GM13976 (cell line): Measurements from ENCODE around the gene TLE6.

Source experiments
- DNase-seq: peaks from one replicate; pipeline ENCODE4 v3.0.0; 2012; ENCODE audit warnings: low spot score
- in situ Hi-C: fragments of 300-500 bp; cut with MboI; formaldehyde crosslinking; loops from one replicate; pipeline ENCODE4 v1.12.0; 2022; ENCODE audit warnings: low sequenced_read_pairs, mixed read lengths, inconsistent platforms; ENCODE audit not compliant: unreplicated experiment
- TF ChIP-seq, protein P1 (sequence below): IDR thresholded peaks from 2 replicates; pipeline ENCODE4 v1.5.1; 2012; ENCODE audit warnings: borderline replicate concordance, mild to moderate bottlenecking; ENCODE audit not compliant: insufficient read depth; ENCODE audit errors: extremely low read depth, missing control alignments, control extremely low read depth

The TLE6 gene

DNA sequence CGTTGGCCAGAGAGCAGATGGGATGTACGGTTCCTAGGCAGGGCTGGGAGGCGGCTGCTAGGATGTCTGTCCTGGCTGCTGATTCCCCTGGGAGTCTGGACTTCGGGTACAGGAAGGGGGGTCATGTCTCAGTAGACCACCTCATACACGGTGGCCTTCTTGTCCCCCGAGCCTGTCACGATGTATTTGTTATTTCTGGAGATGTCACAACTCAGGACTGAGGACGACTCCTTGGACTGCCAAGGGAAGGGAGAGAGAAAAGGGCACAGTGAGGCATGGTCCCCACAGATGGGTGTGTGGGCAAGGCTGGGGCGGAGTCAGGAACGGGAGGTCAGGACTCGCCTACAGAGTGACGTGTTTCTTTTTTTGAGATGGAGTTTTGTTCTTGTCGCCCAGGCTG, 20.4 kb downstream of the TLE6 start:
- no peak for DNase-seq
- TF ChIP-seq, protein P1, sequence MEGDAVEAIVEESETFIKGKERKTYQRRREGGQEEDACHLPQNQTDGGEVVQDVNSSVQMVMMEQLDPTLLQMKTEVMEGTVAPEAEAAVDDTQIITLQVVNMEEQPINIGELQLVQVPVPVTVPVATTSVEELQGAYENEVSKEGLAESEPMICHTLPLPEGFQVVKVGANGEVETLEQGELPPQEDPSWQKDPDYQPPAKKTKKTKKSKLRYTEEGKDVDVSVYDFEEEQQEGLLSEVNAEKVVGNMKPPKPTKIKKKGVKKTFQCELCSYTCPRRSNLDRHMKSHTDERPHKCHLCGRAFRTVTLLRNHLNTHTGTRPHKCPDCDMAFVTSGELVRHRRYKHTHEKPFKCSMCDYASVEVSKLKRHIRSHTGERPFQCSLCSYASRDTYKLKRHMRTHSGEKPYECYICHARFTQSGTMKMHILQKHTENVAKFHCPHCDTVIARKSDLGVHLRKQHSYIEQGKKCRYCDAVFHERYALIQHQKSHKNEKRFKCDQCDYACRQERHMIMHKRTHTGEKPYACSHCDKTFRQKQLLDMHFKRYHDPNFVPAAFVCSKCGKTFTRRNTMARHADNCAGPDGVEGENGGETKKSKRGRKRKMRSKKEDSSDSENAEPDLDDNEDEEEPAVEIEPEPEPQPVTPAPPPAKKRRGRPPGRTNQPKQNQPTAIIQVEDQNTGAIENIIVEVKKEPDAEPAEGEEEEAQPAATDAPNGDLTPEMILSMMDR, result no peak
- in situ Hi-C loops, result no loop called here

DNA sequence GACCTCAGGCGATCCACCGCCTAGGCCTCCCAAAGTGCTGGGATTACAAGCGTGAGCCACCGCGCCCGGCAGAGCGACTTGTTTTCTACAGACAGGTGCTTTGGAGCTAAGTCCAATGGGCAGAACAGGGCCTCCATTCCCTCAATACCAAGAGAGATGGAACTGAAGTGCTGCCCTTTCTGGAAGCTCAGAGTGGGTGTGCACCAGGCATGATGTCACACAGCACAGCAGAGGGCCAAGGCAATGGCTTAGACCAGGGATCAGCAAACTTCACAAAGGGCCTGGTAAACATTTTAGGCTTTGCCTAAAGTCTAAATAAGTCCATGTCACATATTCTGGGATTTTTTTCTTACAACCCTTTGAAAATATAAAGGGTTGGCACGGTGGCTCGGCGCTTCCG, 21.3 kb downstream of the TLE6 start:
- DNase-seq, result no peak
- TF ChIP-seq, protein P1, result no peak
- in situ Hi-C loops, result no loop called here

DNA sequence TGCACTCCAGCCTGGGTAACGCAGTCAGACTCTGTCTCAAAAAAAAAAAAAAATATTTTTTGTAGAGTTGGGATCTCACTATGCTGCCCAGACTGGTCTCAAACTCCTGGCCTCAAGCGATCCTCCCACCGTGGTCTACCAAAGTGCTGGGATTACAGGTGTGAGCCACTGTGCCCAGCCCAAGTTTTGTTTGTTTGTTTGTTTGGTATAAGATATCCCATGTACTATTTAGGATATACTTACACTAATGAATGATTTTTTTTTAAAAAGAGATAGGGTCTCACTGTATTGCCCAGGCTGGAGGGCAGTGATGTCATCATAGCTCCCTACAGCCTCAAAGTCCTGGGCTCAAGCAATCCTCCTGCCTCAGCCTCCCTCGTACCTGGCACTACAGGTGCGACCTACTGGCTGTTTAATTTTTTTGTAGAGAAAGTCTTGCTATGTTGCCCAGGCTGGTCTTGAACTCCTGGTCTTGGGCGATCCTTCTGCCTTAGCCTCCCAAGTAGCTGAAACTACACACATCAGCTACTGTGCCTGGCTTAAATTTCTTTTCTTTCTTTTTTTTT, 24.0 kb downstream of the TLE6 start:
- in situ Hi-C loops, result no loop called here
- no peak for DNase-seq
- TF ChIP-seq, protein P1, result no peak

DNA sequence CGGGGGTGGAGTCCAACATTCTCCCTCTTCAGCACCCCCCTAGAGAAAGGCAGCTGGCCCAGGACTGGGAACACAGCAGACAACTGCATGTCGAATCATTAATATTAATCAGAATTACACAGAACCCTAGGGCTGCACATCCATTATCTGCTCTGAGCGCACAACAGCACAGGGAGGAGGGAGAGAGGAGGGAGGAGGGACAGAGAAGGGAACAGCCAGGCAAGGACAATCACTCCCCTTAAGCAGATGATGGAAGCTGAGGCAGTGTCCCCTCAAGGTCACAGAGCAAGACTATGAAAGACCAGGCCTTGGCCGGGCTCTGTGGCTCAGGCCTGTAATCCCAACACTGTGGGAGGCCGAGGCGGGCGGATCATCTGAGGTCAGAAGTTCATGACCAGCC, 25.7 kb downstream of the TLE6 start:
- TF ChIP-seq, protein P1, result no peak
- in situ Hi-C loops, result no loop called here

DNA sequence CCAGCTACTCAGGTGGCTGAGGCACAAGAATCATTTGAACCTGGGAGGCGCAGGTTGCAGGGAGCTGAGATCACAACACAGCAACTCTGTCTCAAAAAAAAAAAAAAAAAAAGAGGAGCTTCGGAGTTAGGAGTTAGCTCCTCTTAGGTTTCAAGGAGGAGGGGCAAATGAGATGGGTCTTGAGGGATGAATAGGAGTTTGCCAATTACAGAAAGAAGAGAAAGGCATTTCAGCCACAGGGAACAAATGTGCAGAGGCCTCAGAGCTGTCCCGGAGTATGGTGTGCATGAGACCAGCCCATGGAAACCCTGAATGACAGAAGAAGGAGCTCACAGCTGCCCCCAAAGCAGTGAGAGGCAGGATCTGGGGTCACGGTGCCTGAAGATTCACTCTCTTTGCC, 27.2 kb downstream of the TLE6 start:
- TF ChIP-seq, protein P1, result no peak
- DNase-seq, result no peak
- in situ Hi-C loops, result no loop called here

More for the DNA sequence above, 25.7 kb downstream of the TLE6 start:
- no peak for DNase-seq

DNA sequence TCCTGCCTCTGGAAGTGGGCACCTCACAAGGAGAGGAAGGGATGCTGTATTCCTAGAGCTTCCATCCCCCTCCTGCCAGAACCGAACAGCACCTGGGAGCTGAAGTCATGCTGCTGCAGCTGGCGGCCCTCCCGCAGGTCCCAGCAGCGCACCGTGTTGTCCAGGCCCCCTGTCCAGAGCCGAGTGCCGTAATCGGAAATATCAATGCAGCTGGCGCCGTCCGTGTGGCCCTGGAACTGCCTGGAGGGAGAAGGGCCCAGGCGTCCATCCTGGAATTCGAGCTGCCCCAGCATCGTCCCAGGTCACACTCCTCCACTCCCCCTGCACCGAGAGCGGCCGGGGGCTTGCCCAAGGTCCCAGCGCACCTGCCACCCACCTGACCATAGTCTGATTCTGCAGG, 28.0 kb downstream of the TLE6 start:
- DNase-seq, result no peak
- in situ Hi-C loops, result no loop called here
- TF ChIP-seq, protein P1, result no peak
